ENCODE results near the gene C10orf95. TPM values are rescaled to one million over a fixed set of nuclear protein-coding genes. Genes with fewer than 3 reads are reported as not detected.
"Not testable (repeated sequence)": the region's sequence is repeated elsewhere in the genome, so short reads cannot be mapped to it uniquely, and the experiment has no call there.

Gene C10orf95, protein sequence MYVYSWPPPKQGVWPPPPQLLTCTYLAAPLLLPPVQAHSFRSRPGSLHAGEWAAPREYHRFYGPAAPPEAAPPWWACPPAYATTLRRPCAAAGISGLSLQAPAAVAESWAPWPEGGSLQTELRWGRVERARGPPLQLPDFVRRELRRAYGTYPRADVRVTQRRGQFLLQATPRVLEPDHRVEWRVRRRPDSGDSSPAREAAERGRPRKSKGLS
- 2.9 and 6.3 TPM in 2 replicates for total RNA-seq

DNA sequence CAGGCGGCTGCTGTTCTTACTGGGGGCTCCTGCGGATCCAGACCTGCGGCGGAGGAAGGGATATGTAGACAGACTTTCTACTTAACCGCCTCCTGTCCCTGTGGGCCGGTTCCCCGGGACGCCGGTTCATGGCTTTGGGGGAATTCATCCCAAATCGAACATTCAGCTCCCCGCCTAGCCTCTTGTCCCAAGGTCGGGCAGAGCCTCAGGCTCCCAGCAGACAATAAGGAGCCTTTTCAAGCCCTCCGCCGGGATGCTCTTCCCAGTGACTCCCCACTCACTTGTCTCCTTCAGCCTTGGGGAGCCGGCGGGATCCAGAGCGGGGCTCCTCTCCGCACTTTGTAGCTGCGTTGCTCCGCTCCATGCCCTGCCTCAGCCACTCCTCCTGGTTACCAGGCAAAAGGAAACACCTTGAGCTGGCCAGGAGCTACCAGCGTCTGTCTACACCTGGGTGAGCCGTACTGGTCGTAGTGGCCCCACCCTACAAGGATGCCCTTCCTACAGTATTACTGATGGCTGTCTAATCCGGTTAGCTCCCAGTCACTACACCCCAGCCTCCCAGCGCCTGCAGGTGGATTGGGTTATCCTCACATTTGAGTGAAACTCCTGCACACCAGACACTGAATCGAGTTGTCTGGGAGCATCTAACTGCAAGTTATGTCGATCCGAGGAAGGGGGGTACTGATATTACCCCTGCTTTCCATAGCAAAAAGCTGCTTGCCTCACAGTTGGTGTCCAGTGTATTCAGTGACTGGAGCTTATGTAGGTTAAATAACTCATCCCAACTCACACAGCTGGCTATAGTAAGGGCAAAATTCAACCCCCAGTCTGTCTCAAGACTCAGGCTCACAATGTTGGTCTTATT is at the start of gene C10orf95:
Gene C10orf95, minus strand, starts transcription at position 439 of the 865 bp plus-strand sequence. CDS start 450 bp downstream, outside the sequence.
- Histone ChIP-seq H3K36me3 (ENCODE audit: control insufficient read depth, insufficient read depth, low read length) (peaks cover 1% of the 10 kb centered on the region), H3K4me3 (ENCODE audit: low read depth, low read length) (peak within 1 kb of the TSS; percentile 60), H3K27me3 (ENCODE audit: control insufficient read depth, insufficient read depth, low read length) (no peaks in the 10 kb centered on the region)
- no peak for FAIRE-seq
- no peak for TF ChIP-seq CTCF (IDR thresholded peaks at IDR 0.05; ENCODE audit: insufficient read depth, low read length, severe bottlenecking)
- DNase-seq (ENCODE audit: low read depth), result peak; percentile 58

DNA sequence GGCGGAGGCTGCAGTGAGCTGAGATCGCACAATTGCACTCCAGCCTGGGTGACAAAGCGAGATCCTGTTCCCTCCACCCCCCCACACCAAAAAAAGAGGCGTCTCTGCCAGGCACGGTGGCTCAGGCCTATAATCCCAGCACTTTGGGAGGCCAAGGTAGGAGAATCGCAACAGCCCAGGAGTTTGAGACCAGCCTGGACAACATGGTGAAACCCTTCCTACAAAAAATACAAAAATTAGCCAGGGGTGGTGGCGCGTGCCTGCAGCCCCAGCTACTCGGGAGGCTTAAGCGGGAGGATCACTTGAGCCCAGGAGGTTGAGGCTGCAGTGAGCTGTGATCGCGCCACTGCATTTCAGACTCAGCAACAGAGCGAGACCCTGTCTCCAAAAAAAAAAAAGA is 49.3 kb upstream of the C10orf95 start:
- not testable (repeated sequence) for H3K4me3 ChIP-seq (ENCODE audit: low read depth, low read length); H3K36me3 ChIP-seq (ENCODE audit: control insufficient read depth, insufficient read depth, low read length); H3K27me3 ChIP-seq (ENCODE audit: control insufficient read depth, insufficient read depth, low read length); DNase-seq (ENCODE audit: low read depth); FAIRE-seq

- TF ChIP-seq CTCF (IDR thresholded peaks at IDR 0.05; ENCODE audit: insufficient read depth, low read length, severe bottlenecking), result no peak
- Histone ChIP-seq H3K4me3 (ENCODE audit: low read depth, low read length) (no peak overlapping the region), H3K27me3 (ENCODE audit: control insufficient read depth, insufficient read depth, low read length) (no peaks in the 10 kb centered on the region), H3K36me3 (ENCODE audit: control insufficient read depth, insufficient read depth, low read length) (no peaks in the 10 kb centered on the region)
- FAIRE-seq, result no peak
- no peak for DNase-seq (ENCODE audit: low read depth)
Observed at GRCh38 chr10:102499356-102499755, 48.0 kb upstream of the C10orf95 start.

DNA sequence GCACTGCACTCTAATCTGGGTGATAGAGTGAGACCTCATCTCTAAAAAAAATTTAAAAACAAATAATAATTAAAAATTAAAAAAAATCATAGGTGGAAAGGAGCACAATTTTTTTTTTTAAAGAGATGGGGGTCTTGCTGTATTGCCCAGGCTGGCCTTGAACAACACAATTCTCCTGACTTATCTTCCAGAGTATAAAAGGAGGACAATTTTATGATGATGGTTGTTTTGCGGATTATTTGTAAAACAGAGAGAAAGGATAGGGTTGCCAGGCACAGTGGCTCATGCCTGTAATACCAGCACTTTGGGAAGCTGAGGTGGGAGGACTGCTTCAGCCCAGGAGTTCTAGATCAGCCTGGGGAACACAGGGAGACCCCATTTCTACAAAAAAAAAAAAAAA is 46.2 kb upstream of the C10orf95 start:
- Histone ChIP-seq H3K4me3 (ENCODE audit: low read depth, low read length) (no peak overlapping the region), H3K27me3 (ENCODE audit: control insufficient read depth, insufficient read depth, low read length) (no peaks in the 10 kb centered on the region), H3K36me3 (ENCODE audit: control insufficient read depth, insufficient read depth, low read length) (peaks cover 1% of the 10 kb centered on the region)
- no peak for FAIRE-seq
- TF ChIP-seq CTCF (IDR thresholded peaks at IDR 0.05; ENCODE audit: insufficient read depth, low read length, severe bottlenecking), result no peak
- no peak for DNase-seq (ENCODE audit: low read depth)

DNA sequence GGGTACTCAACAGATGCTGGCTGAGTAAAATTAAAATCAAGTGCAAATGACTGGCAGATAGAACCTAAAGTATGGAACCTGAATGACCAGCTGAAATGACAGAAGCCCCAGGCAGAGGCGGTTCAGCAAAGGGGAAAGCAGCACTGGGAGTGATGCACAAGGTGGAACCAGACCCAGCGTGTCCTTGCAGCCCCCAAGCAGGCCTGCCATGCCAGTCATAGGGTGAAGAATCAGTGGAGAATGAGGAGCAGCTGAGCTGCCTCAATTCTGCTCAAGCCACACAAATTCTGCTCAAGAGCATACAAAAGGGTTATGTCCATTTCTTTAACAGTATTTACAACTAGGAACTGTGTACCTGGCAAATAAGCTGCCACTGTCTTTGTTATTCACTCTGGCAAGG is 42.4 kb upstream of the C10orf95 start:
- Histone ChIP-seq H3K27me3 (ENCODE audit: control insufficient read depth, insufficient read depth, low read length) (no peaks in the 10 kb centered on the region), H3K36me3 (ENCODE audit: control insufficient read depth, insufficient read depth, low read length) (peaks cover 6% of the 10 kb centered on the region), H3K4me3 (ENCODE audit: low read depth, low read length) (no peak overlapping the region)
- peak; percentile 73 for DNase-seq (ENCODE audit: low read depth)
- TF ChIP-seq CTCF (IDR thresholded peaks at IDR 0.05; ENCODE audit: insufficient read depth, low read length, severe bottlenecking), result no peak
- FAIRE-seq, result no peak

DNA sequence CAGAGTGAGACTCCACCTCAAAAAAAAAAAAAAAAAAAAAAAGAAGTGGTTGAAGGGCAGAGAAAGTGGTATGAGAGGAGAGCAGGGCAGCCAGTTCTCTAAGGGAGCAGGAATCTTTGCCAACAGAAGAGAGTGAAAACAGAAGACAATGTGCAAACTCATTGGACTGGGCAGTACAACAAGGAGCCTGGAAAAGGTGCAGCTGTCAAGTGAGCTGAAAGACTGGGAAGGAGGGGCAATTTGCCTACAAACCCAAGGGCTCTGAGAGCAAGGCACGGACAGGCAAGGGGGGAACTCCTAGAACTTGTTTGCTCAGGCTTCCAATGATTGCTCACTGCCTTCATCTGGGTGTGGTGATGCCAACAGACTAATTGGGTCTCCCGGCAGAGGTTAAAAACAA is 41.6 kb upstream of the C10orf95 start:
- H3K36me3 ChIP-seq (ENCODE audit: control insufficient read depth, insufficient read depth, low read length), result peaks cover 13% of the 10 kb centered on the region
- H3K4me3 ChIP-seq (ENCODE audit: low read depth, low read length), result no peak overlapping the region
- peak; percentile 66 for DNase-seq (ENCODE audit: low read depth)
- TF ChIP-seq CTCF (IDR thresholded peaks at IDR 0.05; ENCODE audit: insufficient read depth, low read length, severe bottlenecking), result no peak
- no peak for FAIRE-seq
- no peaks in the 10 kb centered on the region for H3K27me3 ChIP-seq (ENCODE audit: control insufficient read depth, insufficient read depth, low read length)
